HL-60 (cell line): ENCODE data around the gene ELOB.

Source experiments
- CTCF ChIP-seq: IDR thresholded peaks from one replicate; pipeline ENCODE4 v1.5.1; 2011; ENCODE audit warnings: low read length, control low read depth, inconsistent platforms; ENCODE audit not compliant: insufficient read depth
- GABPA ChIP-seq: IDR thresholded peaks from 2 replicates; pipeline ENCODE4 v1.6.1; 2012; ENCODE audit warnings: low read depth
- POLR2AphosphoS5 ChIP-seq: IDR thresholded peaks from 2 replicates; pipeline ENCODE4 v1.6.1; 2012; ENCODE audit warnings: low read depth
- REST ChIP-seq: IDR thresholded peaks from 2 replicates; pipeline ENCODE4 v1.6.1; 2012; ENCODE audit warnings: low read depth; ENCODE audit not compliant: insufficient replicate concordance

- no peak for TF ChIP-seq POLR2AphosphoS5
- no peak for TF ChIP-seq CTCF
- no peak for TF ChIP-seq GABPA
- TF ChIP-seq REST: no peak
Observed at GRCh38 chr16:2814551-2815298, 37.6 kb upstream of the ELOB start.
